ENCODE measurements around the gene SSTR5.

SSTR5 gene

DNA sequence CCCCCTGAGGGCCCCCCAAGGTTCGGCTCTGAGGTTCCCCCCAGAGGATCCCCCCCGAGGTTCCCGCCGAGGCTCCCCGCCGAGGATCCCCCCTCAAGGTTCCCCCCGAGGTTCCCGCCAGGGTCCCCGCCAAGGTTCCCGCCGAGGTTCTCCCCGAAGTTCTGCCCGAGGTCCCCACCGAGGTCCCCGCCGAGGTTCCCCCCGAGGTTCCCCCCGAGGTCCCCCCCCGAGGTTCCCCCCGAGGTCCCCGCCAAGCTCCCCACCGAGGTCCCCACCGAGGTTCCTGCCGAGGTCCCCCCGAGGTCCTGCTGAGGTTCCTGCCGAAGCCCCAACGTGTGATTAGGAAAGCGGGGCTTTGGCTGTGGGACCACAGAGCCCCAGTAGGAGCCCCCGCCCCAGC, 32.2 kb upstream of the SSTR5 start:
- DNase-seq: no peak

DNA sequence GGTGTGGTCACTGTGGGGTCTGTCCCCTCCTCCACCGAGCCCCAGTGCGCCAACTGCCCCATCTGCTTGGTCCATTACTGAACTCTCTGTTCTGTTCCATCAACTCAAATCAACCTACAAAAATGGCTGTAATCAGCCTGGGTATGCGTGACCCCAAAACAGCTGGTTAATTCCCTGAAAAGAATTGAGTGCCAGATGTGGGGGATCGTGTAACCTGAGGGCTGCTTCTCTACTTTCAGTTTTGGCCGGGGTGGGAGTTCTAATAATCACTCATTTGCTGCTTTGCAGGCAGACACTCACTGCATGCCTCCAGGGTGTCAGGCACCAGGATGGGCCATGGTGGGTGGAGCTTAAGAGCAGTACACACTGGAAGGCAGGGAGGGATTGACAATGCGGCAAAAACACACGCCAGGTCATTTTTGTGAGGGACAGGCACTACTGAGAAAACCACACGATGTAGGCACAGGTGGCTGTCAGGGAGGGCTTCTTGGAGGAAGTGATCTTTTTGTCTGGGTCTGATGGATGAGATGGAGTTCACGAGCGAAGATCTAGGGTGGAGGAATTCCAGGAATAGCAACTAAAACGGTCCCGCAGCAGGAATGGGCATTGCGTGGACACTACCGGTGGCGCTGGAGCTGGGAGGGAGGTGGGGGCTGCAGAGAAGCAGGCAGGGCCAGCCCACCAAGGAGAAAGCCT, 30.4 kb upstream of the SSTR5 start:
- DNase-seq: no peak

DNA sequence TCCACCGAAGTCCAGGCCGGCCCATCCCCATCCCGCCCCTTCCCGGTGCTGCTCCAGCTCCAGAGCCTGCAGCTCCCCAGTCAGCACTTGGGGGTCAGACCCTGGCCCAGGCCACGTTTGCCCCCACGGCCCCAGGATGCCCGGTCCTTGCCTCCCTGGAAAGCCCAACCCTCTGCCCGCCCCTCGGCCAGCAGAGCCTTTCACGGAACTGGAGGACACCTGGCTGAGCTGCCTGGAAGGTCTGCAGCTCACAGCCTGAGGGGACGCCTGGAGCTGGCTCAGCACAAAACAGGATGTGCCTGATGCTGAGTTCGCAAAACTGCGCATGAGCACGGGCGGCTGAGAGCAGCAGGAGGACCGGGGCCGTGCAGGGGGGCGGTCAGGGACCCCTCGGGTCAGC, 29.7 kb upstream of the SSTR5 start:
- DNase-seq: peak; percentile 23

- DNase-seq: no peak
Measured at GRCh38 chr16:1043881-1044451, 28.6 kb upstream of the SSTR5 start.

DNA sequence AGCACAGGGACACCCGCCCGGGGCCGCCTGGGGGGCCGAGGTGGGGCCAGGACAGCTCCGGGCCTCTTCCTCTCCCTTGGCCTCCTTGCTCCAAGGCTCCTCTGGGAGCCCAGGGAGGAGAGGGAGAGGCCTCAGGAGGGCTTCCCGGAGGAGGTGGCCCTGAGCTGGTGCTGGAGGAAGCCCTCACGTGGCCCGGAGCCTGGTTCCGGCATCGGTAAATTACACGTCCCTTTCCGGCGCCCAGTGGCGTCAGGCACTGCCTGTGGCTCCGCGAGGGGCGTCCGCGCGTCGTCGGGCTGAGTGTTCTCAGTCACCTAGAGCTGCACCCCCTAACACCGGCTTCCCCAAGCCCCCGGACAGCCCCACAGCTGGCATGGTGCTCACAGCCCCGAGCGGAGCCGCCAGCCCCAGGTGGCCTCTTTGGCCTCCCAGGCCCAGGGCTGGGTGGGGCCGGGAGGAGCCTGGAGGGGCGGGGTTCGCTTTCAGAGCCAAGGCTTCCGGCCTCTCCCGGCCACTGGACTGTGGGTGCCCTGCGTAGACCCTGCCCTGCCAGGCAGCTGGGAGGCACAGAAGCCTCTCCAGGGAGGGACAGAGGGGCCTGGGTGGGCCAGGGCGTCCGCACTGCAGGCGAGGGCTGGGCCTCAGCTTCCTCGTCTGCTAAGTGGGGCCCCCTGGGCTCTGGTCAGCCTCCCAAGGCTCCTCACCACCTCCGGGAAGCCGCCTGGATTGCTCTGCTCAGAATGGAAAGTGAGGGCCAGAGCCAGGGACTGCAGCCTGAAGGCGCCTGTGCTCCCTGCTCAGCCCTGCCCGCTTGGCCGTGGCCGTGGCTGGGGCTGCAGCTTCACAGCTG, 27.9 kb upstream of the SSTR5 start:
- DNase-seq: no peak

DNA sequence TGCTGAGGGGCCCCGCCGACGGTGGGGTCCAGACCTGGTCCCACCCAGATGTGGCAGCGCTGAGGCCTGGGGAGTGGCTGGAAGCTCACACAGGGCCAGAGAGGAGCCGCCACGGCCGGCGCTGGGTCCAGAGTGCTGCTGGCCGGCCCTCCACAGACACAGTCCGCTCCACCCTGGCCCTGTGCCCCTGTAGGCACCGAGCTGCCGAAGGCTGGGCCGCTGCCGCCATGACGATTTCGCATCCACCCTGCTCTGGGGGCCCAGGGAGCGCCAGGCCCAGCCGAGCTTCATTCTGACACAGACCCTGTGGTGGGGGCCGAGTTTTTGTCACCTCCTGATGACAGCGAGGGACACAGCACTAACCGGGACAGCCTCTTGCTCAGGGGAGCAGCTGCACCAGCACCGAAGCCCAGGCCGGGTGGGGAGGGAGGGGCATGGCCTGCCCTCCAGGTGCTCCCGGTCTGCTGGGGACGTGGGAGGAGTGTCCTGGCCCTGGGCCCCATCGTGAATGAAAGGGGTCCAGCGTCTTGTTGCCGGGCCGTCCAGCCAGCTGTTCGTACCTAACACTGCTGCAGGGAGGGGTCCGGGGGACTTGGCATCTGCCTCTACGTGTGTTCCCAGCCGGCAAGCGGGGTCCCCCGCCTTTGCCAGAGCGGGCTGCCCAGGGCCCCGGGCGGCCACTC, 27.1 kb upstream of the SSTR5 start:
- DNase-seq: no peak

DNA sequence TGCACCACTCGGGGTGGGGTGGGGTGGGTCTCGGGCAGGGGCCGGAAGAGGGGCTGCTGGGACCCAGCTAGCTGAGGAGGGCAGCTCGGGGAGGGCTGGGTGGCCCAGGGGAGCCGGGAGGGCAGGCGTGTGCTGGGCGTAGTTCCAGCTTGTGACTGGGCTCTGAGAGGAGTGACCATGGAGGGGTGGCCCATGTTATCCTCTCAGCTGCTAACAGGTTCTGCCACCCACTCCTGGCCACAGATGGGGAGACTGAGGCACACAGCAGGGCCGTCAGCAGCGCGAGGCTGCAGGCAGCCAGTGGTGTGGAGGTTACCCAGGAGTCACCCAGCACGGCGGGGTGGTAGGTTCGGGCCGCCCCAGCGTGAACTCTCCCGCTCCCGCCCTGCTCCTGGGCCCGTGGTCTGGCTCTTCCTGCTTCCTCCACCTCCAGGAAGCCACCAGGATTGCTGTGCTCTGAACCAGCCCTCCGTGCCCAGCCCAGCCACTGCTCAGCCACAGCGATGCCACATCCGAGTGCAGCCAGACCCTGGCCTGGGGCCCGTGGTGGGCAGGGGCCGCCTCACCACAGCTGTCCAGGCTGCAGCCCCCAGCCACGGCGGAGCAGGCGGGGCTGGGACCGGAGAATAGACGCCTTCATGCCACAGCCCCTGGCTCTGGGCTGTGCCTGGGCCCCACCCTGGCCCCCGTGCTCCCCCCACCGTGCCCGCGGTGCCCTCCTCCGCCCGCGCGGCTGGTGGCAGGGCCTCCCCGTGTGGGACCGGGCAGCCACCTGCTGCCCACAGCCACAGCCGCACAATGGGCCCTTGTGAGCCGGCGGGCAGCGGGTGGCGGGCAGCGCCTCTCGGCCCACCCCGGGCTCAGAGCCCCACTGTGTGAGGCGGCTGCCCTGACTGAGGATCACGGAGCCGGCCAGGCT, 26.3 kb upstream of the SSTR5 start:
- no peak for DNase-seq

DNA sequence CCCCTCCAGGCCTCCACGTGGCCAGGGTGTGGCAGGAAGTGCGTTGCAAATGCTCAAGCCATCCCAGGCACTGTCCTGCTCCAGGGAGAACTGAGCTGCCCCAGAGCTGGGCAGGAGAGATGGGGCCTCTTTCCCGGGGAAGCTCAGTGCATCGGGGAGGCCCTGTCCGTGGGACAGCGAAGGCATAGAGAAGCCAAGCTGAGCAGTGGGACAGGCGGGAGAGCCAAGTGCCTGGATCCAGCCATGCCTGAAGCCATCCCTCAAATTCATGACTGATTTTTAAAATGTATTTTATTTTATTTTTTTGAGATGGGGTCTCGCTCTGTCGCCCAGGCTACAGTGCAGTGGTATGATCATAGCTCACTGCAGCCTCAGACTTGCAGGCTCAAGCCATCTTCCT, 25.4 kb upstream of the SSTR5 start:
- DNase-seq: no peak

GRCh38 chr16:1047801-1048200, 24.7 kb upstream of the SSTR5 start:
- no peak for DNase-seq

- DNase-seq: peak; percentile 50
Measured at GRCh38 chr16:1048442-1049112, 24.0 kb upstream of the SSTR5 start.

GRCh38 chr16:1049113-1049975, 23.2 kb upstream of the SSTR5 start:
- no peak for DNase-seq

DNA sequence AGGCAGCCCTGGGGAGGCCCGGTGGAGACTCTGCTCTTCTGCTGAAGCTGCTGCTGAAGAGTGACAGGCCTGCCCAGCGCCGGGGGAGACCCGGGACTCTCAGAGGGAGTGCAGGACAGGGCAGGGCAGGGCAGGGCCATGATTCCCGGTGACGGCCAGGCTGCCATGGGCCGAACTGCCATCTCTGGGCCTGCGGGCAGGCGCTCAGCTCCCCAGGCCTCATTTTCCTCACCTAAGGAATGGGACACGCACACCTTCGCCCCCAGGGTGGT, 22.6 kb upstream of the SSTR5 start:
- no peak for DNase-seq

- no peak for DNase-seq
Measured at GRCh38 chr16:1050516-1050915, 22.0 kb upstream of the SSTR5 start.

- no peak for DNase-seq
Measured at GRCh38 chr16:1050921-1051320, 21.6 kb upstream of the SSTR5 start.

DNA sequence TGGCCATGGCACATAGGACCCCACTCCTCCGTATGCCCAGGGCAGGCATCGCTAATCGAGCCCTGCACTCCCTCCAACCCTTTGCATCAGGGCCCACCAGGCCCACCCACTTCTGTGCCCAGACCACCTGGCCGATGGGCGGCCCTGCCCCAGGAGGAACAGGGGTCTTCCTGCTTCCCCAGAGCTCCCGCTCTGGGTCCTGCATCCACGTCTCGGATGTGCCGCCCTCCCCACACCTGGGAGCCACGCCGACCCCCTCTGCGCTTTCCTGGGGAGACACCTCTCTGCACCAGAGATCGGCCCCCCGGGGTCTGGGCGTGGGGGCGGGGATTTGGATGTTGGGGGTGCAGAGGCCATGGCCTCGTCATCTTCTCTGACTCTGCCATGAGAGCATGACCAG, 21.1 kb upstream of the SSTR5 start:
- no peak for DNase-seq

DNA sequence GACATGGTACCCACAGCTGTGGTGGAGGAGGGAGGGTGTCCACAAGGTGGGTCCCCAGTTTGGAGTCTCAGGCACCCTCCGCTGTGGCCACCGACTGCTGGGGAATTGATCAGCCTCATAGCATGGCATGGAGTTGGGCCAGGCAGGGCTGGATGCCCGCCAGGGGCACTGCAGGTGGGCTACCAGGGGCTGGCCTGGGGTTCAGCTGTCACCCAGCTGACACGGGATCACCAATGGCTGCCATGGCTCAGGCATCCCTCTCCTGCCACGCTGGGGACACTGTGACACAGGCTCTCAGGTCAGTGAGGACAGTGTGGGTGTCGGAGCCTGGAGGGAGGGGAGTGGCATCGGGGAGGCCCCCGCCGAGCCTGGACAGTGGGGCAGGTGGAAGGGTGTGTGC, 19.8 kb upstream of the SSTR5 start:
- no peak for DNase-seq

- DNase-seq: no peak
Measured at GRCh38 chr16:1053121-1053521, 19.4 kb upstream of the SSTR5 start.

DNA sequence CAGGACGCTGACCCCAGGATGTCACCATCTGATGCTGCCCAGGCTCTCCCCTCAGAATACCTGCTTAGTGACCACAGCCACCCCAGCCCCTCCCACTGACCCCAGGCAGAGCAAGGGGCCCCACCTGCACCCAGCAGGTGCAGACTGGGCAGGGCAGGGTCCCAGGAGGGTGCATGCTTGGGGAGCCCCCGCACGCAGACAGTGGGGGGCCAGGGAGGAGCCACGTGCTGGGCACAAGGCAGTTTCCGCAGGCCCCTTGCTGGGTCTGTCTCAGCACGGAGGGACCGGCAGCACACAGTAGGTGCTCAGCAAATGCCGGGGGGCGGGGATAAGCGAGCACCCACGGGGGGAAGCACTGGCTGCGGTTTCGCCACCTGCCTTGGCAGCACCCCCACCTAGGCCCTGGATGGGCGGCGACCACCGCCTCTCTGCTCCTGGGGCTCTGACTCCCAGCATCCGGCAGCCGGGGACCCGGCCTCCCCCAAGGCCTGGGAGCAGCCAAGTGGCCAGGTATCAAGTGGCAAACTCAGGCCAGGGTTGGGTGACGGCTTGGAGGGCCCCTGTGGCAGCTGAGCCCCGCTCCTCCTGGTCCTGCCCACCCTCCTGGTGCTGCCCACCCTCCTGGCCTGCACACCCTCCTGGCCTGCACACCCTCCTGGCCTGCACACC, 18.7 kb upstream of the SSTR5 start:
- no peak for DNase-seq

GRCh38 chr16:1054660-1055556, 17.6 kb upstream of the SSTR5 start:
- DNase-seq: no peak

- DNase-seq: peak; percentile 17
Measured at GRCh38 chr16:1055557-1055924, 17.0 kb upstream of the SSTR5 start.
